Mucosa of descending colon (tissue), 3 donors: ENCODE data around the gene EIF5A2. TPM values are rescaled to one million over a fixed set of nuclear protein-coding genes. Genes with fewer than 3 reads are reported as not detected.
"Not testable (repeated sequence)": the region's sequence is repeated elsewhere in the genome, so short reads cannot be mapped to it uniquely, and the experiment has no call there.

Source experiments
- ATAC-seq: fragments of 200-7000 bp; cut with Tn5 transposase; one replicate; pipeline ENCODE4 v1.9.1; 2020; ENCODE audit warnings: mild to moderate bottlenecking, moderate library complexity
- DNase-seq, 3 donors: peaks; one replicate each; pipeline ENCODE4 v3.0.0-alpha.2; 2020
- H3K36me3 ChIP-seq: fragments of 200-600 bp; one replicate; pipeline ENCODE4 v1.8.0; 2021; ENCODE audit warnings: low read depth, mild to moderate bottlenecking
- H3K4me1 ChIP-seq: fragments of 200-600 bp; one replicate; pipeline ENCODE4 v1.8.0; 2021; ENCODE audit warnings: low read depth, mild to moderate bottlenecking
- H3K4me3 ChIP-seq: fragments of 200-600 bp; one replicate; pipeline ENCODE4 v1.8.0; 2021; ENCODE audit warnings: mild to moderate bottlenecking
- H3K9me3 ChIP-seq: fragments of 200-600 bp; one replicate; pipeline ENCODE4 v1.8.0; 2021; ENCODE audit warnings: mild to moderate bottlenecking
- intact Hi-C, 2 donors: fragments of 100-400 bp; cut with DNase I in 1 of 2; cut with micrococcal nuclease in 1 of 2; formaldehyde crosslinking; loops; one replicate each; pipeline versions ENCODE4 v1.11.0 to v1.11.1; 2022; cut with DNase I, micrococcal nuclease
- total RNA-seq, 3 donors: library from RNA; stranded (reverse); fragmentation: NEBNext Ultra II Directional in 2 of 3; extraction: Animal tissue kit (Norgen Biotek cat#: 25700) in 2 of 3; gene quantifications; one replicate each; pipeline versions ENCODE4 v1.2.1 to v1.2.4, GENCODE V29; 2021 to 2023
- TF ChIP-seq, protein P1 (sequence below): fragments of 200-600 bp; IDR thresholded peaks from one replicate; pipeline ENCODE4 v1.8.0; 2022; ENCODE audit warnings: antibody characterized with exemption, mild to moderate bottlenecking
- donor health status: DM: no; HTN: no; CAD: no; lungs with moderate emphysema.
- donor health status: DM: no; HTN: no; CAD: no.
- donor health status: DM: no; HTN: yes; CAD: no.

Gene EIF5A2
- total RNA-seq, 3 donors from 2014 or later = 2.1 to 17.7 (median 4.8) TPM

- H3K36me3 ChIP-seq = no peaks in the 10 kb centered on the region
- H3K4me3 ChIP-seq = no peak overlapping the region
- H3K9me3 ChIP-seq = no peaks in the 10 kb centered on the region
- intact Hi-C loops = no loop called here
- no peak for DNase-seq
- no peaks in the 10 kb centered on the region for H3K4me1 ChIP-seq
- TF ChIP-seq, protein P1, sequence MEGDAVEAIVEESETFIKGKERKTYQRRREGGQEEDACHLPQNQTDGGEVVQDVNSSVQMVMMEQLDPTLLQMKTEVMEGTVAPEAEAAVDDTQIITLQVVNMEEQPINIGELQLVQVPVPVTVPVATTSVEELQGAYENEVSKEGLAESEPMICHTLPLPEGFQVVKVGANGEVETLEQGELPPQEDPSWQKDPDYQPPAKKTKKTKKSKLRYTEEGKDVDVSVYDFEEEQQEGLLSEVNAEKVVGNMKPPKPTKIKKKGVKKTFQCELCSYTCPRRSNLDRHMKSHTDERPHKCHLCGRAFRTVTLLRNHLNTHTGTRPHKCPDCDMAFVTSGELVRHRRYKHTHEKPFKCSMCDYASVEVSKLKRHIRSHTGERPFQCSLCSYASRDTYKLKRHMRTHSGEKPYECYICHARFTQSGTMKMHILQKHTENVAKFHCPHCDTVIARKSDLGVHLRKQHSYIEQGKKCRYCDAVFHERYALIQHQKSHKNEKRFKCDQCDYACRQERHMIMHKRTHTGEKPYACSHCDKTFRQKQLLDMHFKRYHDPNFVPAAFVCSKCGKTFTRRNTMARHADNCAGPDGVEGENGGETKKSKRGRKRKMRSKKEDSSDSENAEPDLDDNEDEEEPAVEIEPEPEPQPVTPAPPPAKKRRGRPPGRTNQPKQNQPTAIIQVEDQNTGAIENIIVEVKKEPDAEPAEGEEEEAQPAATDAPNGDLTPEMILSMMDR = no peak
- ATAC-seq = no peak
Measured at GRCh38 chr3:170893895-170894294, 14.5 kb downstream of the EIF5A2 start.

- intact Hi-C loops = no loop called here
- Histone ChIP-seq H3K4me3 (no peak overlapping the region), H3K9me3 (no peaks in the 10 kb centered on the region), H3K36me3 (no peaks in the 10 kb centered on the region), H3K4me1 (no peaks in the 10 kb centered on the region)
- no peak for DNase-seq
- TF ChIP-seq, protein P1 = no peak
- no peak for ATAC-seq
Measured at GRCh38 chr3:170889630-170890029, 18.8 kb downstream of the EIF5A2 start.

GRCh38 chr3:170889132-170889531 is 19.3 kb downstream of the EIF5A2 start:
- ATAC-seq = no peak
- intact Hi-C loops = no loop called here
- no peaks in the 10 kb centered on the region for H3K36me3 ChIP-seq
- H3K4me3 ChIP-seq = no peak overlapping the region
- no peaks in the 10 kb centered on the region for H3K4me1 ChIP-seq
- H3K9me3 ChIP-seq = no peaks in the 10 kb centered on the region
- DNase-seq = no peak
- TF ChIP-seq, protein P1 = no peak

DNA sequence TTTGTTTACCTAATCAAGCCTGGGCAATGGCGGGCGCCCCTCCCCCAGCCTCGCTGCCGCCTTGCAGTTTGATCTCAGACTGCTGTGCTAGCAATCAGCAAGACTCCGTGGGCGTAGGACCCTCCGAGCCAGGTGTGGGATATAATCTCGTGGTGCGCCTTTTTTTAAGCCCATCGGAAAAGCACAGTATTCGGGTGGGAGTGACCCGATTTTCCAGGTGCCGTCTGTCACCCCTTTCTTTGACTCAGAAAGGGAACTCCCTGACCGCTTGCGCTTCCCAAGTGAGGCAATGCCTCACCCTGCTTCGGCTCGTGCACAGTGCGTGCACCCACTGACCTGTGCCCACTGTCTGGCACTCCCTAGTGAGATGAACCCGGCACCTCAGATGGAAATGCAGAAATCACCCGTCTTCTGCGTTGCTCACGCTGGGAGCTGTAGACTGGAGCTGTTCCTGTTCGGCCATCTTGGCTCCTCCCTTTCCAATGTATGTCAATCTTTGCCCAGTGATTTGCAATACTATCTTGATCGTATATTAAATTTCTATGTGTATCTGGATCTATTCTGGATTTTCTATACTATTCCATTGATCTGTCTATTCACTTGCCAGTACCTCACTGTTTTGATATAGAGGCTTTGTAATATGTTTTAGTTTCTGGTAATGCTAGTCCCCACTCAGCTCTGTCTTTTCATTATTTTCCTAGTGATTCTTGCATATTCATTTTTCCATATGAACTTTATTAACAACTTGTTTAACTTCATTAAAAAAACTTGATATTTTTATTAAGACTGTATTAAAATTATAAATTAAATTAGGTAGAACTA is 24.1 kb downstream of the EIF5A2 start:
- intact Hi-C loops, H3K36me3 ChIP-seq, H3K4me3 ChIP-seq, H3K9me3 ChIP-seq, ATAC-seq, H3K4me1 ChIP-seq, DNase-seq: not testable (repeated sequence)

DNA sequence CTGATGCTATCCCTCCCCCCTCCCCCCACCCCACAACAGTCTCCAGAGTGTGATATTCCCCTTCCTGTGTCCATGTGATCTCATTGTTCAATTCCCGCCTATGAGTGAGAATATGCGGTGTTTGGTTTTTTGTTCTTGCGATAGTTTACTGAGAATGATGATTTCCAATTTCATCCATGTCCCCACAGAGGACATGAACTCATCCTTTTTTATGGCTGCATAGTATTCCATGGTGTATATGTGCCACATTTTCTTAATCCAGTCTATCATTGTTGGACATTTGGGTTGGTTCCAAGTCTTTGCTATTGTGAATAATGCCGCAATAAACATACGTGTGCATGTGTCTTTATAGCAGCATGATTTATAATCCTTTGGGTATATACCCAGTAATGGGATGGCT is 29.7 kb downstream of the EIF5A2 start:
- H3K4me1 ChIP-seq, H3K9me3 ChIP-seq, ATAC-seq, DNase-seq, H3K4me3 ChIP-seq, H3K36me3 ChIP-seq, intact Hi-C loops: not testable (repeated sequence)

- DNase-seq, H3K36me3 ChIP-seq, H3K4me1 ChIP-seq, ATAC-seq, H3K9me3 ChIP-seq, H3K4me3 ChIP-seq, intact Hi-C loops: not testable (repeated sequence)
Measured at GRCh38 chr3:170877311-170877710, 31.1 kb downstream of the EIF5A2 start.

DNA sequence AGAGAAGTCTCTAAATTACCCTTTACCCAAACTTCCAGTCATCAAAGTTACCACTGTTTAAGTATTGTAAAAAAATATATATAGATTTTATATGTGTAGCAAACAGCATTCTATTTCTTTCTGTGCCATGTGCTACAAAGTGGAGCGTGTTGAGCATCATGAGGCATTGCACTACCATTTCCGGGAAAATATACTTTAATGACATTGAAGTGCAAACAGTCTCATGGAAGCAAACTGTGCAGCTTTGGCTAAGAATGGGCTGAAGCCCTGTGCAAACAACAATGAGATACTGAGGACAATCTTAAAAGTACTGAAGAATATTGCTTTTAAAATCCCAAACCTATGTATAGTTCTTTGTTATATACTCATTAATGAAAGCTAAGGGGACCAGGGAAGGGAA is 31.9 kb downstream of the EIF5A2 start:
- ATAC-seq = peak; percentile 70

More for the DNA sequence above, 31.9 kb downstream of the EIF5A2 start:
- Histone ChIP-seq H3K36me3 (no peaks in the 10 kb centered on the region), H3K9me3 (no peaks in the 10 kb centered on the region), H3K4me3 (no peak overlapping the region), H3K4me1 (no peaks in the 10 kb centered on the region)
- intact Hi-C loops = no loop called here
- TF ChIP-seq, protein P1 = no peak
- no peak for DNase-seq
